ENCODE measurements around the gene GLI1.

DNA sequence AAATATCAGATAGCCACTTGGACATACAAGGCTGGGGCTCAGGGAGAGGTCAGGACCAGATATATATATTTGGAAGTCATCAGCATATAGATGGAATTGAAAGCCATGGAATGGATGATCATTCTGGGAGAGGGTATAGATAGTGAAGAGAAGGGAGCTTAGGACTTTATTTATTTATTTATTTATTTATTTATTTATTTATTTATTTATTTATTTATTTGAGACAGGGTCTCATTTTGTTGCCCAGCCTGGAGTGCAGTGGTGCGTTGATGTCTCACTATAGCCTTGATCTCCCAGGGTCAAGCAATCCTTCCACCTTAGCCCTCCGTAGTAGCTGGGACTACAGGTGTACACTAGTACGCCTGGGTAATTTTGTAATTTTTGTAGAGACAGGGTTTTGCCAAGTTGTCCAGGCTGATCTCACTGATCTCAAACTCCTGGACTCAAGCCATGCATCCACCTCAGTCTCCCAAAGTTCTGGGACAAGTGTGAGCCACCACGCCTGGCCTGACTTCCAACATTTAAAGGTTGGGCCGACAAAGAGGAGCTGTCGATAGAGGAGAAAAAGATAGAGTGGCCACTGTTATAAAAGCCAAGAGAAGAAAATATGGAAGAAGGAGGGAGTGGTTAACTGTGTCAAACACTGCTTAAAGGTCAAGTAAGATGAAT is 13.2 kb upstream of the GLI1 start:
- TF ChIP-seq, protein P1, sequence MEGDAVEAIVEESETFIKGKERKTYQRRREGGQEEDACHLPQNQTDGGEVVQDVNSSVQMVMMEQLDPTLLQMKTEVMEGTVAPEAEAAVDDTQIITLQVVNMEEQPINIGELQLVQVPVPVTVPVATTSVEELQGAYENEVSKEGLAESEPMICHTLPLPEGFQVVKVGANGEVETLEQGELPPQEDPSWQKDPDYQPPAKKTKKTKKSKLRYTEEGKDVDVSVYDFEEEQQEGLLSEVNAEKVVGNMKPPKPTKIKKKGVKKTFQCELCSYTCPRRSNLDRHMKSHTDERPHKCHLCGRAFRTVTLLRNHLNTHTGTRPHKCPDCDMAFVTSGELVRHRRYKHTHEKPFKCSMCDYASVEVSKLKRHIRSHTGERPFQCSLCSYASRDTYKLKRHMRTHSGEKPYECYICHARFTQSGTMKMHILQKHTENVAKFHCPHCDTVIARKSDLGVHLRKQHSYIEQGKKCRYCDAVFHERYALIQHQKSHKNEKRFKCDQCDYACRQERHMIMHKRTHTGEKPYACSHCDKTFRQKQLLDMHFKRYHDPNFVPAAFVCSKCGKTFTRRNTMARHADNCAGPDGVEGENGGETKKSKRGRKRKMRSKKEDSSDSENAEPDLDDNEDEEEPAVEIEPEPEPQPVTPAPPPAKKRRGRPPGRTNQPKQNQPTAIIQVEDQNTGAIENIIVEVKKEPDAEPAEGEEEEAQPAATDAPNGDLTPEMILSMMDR (IDR thresholded peaks at IDR 0.05; ENCODE audit: low read length) = no peak
- no peak for TF ChIP-seq EZH2 (IDR thresholded peaks at IDR 0.05; ENCODE audit: borderline replicate concordance, low read length)
